ENCODE results near the gene ADARB2.

Gene ADARB2

GRCh38 chr10:1495915-1496517 lies 241.3 kb downstream of the ADARB2 start:
- DNase-seq (ENCODE audit: low spot score) = no peak

GRCh38 chr10:1492641-1493040 lies 244.7 kb downstream of the ADARB2 start:
- no peak for DNase-seq (ENCODE audit: low spot score)

GRCh38 chr10:1491901-1492300 lies 245.4 kb downstream of the ADARB2 start:
- no peak for DNase-seq (ENCODE audit: low spot score)

GRCh38 chr10:1489801-1490200 lies 247.5 kb downstream of the ADARB2 start:
- no peak for DNase-seq (ENCODE audit: low spot score)

GRCh38 chr10:1488970-1489548 lies 248.3 kb downstream of the ADARB2 start:
- no peak for DNase-seq (ENCODE audit: low spot score)

- DNase-seq (ENCODE audit: low spot score) = no peak
Measured at GRCh38 chr10:1486841-1487687, 250.3 kb downstream of the ADARB2 start.

GRCh38 chr10:1485357-1485756 lies 252.0 kb downstream of the ADARB2 start:
- DNase-seq (ENCODE audit: low spot score) = no peak

- no peak for DNase-seq (ENCODE audit: low spot score)
Measured at GRCh38 chr10:1483826-1484225, 253.5 kb downstream of the ADARB2 start.

GRCh38 chr10:1483246-1483645 lies 254.1 kb downstream of the ADARB2 start:
- no peak for DNase-seq (ENCODE audit: low spot score)

GRCh38 chr10:1477578-1477977 lies 259.7 kb downstream of the ADARB2 start:
- DNase-seq (ENCODE audit: low spot score) = no peak

- DNase-seq (ENCODE audit: low spot score) = peak; percentile 63
Measured at GRCh38 chr10:1476455-1476803, 260.9 kb downstream of the ADARB2 start.

GRCh38 chr10:1475771-1476454 lies 261.4 kb downstream of the ADARB2 start:
- DNase-seq (ENCODE audit: low spot score) = no peak

GRCh38 chr10:1475098-1475591 lies 262.2 kb downstream of the ADARB2 start:
- DNase-seq (ENCODE audit: low spot score) = no peak

- no peak for DNase-seq (ENCODE audit: low spot score)
Measured at GRCh38 chr10:1474376-1475097, 262.8 kb downstream of the ADARB2 start.

- DNase-seq (ENCODE audit: low spot score) = no peak
Measured at GRCh38 chr10:1473874-1474273, 263.5 kb downstream of the ADARB2 start.

- DNase-seq (ENCODE audit: low spot score) = no peak
Measured at GRCh38 chr10:1472178-1472958, 265.0 kb downstream of the ADARB2 start.

GRCh38 chr10:1468811-1469210 lies 268.5 kb downstream of the ADARB2 start:
- DNase-seq (ENCODE audit: low spot score) = no peak

GRCh38 chr10:1467334-1468076 lies 269.8 kb downstream of the ADARB2 start:
- DNase-seq (ENCODE audit: low spot score) = no peak

GRCh38 chr10:1465993-1466764 lies 271.1 kb downstream of the ADARB2 start:
- no peak for DNase-seq (ENCODE audit: low spot score)

All from ecto neural progenitor cell (in vitro differentiated cells).